ENCODE data around the gene BHLHA15.

Gene BHLHA15

GRCh38 chr7:98250789-98251188, 39.5 kb downstream of the BHLHA15 start:
- Histone ChIP-seq H2BK5ac (ENCODE audit: low read depth, low read length, poor library complexity, severe bottlenecking) (no peak overlapping the region), H3K18ac (ENCODE audit: low read depth in 1 of 2, low read length in 2 of 2) (no peak overlapping the region), H2BK15ac (ENCODE audit: low read depth, poor library complexity, severe bottlenecking) (no peak overlapping the region), H3K14ac (ENCODE audit: low read length in 2 of 2) (no peak overlapping the region), H3K27me3 (ENCODE audit: control insufficient read depth in 1 of 2, insufficient read depth in 1 of 2, low read length in 2 of 2) (no peaks in the 10 kb centered on the region), H2AK5ac (ENCODE audit: low read length, severe bottlenecking) (no peak overlapping the region), H3K4me1 (ENCODE audit: control insufficient read depth, insufficient read depth, low read depth, low read length) (peaks cover 15% of the 10 kb centered on the region), H2BK120ac (ENCODE audit: low read depth, low read length) (no peak overlapping the region), H2AFZ (ENCODE audit: low read depth, low read length) (no peak overlapping the region), H3K36me3 (ENCODE audit: control insufficient read depth in 1 of 2, insufficient read depth in 2 of 2, low read depth in 1 of 2, low read length in 2 of 2) (peaks cover 13 to 31% of the 10 kb centered on the region in 2 experiments), H3K9me3 (ENCODE audit: control insufficient read depth, low read length) (no peaks in the 10 kb centered on the region), H3K23ac (ENCODE audit: low read length in 2 of 2) (no peak overlapping the region), H3K79me1 (replicated peaks; ENCODE audit: low read length, poor library complexity, severe bottlenecking) (peaks cover 43% of the 10 kb centered on the region), H3K4me3 (ENCODE audit: insufficient read depth in 1 of 2, low read depth in 1 of 2, low read length in 2 of 2) (peak overlapping the region in 1 of 2 experiments; percentile 100), H3K4ac (ENCODE audit: low read depth in 1 of 2, low read length in 2 of 2) (no peak overlapping the region), H2BK12ac (ENCODE audit: low read length in 2 of 2) (no peak overlapping the region), H4K91ac (ENCODE audit: low read length) (no peak overlapping the region), H3K9ac (ENCODE audit: low read length) (peak overlapping the region; percentile 91), H4K8ac (ENCODE audit: low read length) (no peak overlapping the region), H3K4me2 (ENCODE audit: low read length, poor library complexity, severe bottlenecking) (peak overlapping the region; percentile 84), H3K27ac (ENCODE audit: low read length, poor library complexity, severe bottlenecking) (no peak overlapping the region)
- DNase-seq: no peak
- 89% methylated on average over 2 of the region's 3 CpGs for WGBS

GRCh38 chr7:98251231-98251600, 40.0 kb downstream of the BHLHA15 start:
- Histone ChIP-seq H3K23ac (ENCODE audit: low read length in 2 of 2) (no peak overlapping the region), H3K14ac (ENCODE audit: low read length in 2 of 2) (no peak overlapping the region), H3K4ac (ENCODE audit: low read depth in 1 of 2, low read length in 2 of 2) (no peak overlapping the region), H4K91ac (ENCODE audit: low read length) (no peak overlapping the region), H3K27me3 (ENCODE audit: control insufficient read depth in 1 of 2, insufficient read depth in 1 of 2, low read length in 2 of 2) (no peaks in the 10 kb centered on the region), H3K79me1 (replicated peaks; ENCODE audit: low read length, poor library complexity, severe bottlenecking) (peaks cover 44% of the 10 kb centered on the region), H3K4me2 (ENCODE audit: low read length, poor library complexity, severe bottlenecking) (peak overlapping the region; percentile 84), H3K18ac (ENCODE audit: low read depth in 1 of 2, low read length in 2 of 2) (no peak overlapping the region), H3K4me3 (ENCODE audit: insufficient read depth in 1 of 2, low read depth in 1 of 2, low read length in 2 of 2) (peak overlapping the region; percentile 97 to 100), H3K4me1 (ENCODE audit: control insufficient read depth, insufficient read depth, low read depth, low read length) (peaks cover 13% of the 10 kb centered on the region), H3K9ac (ENCODE audit: low read length) (peak overlapping the region; percentile 91), H3K36me3 (ENCODE audit: control insufficient read depth in 1 of 2, insufficient read depth in 2 of 2, low read depth in 1 of 2, low read length in 2 of 2) (peaks cover 11 to 28% of the 10 kb centered on the region in 2 experiments), H4K8ac (ENCODE audit: low read length) (no peak overlapping the region), H2BK12ac (ENCODE audit: low read length in 2 of 2) (no peak overlapping the region), H2BK120ac (ENCODE audit: low read depth, low read length) (no peak overlapping the region), H2BK5ac (ENCODE audit: low read depth, low read length, poor library complexity, severe bottlenecking) (no peak overlapping the region), H2AK5ac (ENCODE audit: low read length, severe bottlenecking) (no peak overlapping the region), H3K9me3 (ENCODE audit: control insufficient read depth, low read length) (no peaks in the 10 kb centered on the region), H2BK15ac (ENCODE audit: low read depth, poor library complexity, severe bottlenecking) (no peak overlapping the region), H3K27ac (ENCODE audit: low read length, poor library complexity, severe bottlenecking) (no peak overlapping the region), H2AFZ (ENCODE audit: low read depth, low read length) (peak overlapping the region; percentile 98)
- 18% methylated on average over 7 of the region's 9 CpGs for WGBS
- no peak for DNase-seq

- Histone ChIP-seq H3K4me2 (ENCODE audit: low read length, poor library complexity, severe bottlenecking) (peak within 1 kb of the TSS; percentile 84), H4K91ac (ENCODE audit: low read length) (peak within 1 kb of the TSS; percentile 59), H2BK5ac (ENCODE audit: low read depth, low read length, poor library complexity, severe bottlenecking) (no peak within 1 kb of the TSS), H3K79me1 (replicated peaks; ENCODE audit: low read length, poor library complexity, severe bottlenecking) (peaks cover 47% of the 10 kb centered on the region), H3K9ac (ENCODE audit: low read length) (peak within 1 kb of the TSS; percentile 91), H4K8ac (ENCODE audit: low read length) (peak within 1 kb of the TSS; percentile 97), H3K18ac (ENCODE audit: low read depth in 1 of 2, low read length in 2 of 2) (peak within 1 kb of the TSS in 1 of 2 experiments; percentile 96), H2AFZ (ENCODE audit: low read depth, low read length) (peak within 1 kb of the TSS; percentile 99), H3K36me3 (ENCODE audit: control insufficient read depth in 1 of 2, insufficient read depth in 2 of 2, low read depth in 1 of 2, low read length in 2 of 2) (peaks cover 17 to 30% of the 10 kb centered on the region in 2 experiments), H3K27me3 (ENCODE audit: control insufficient read depth in 1 of 2, insufficient read depth in 1 of 2, low read length in 2 of 2) (no peaks in the 10 kb centered on the region), H3K23ac (ENCODE audit: low read length in 2 of 2) (peak within 1 kb of the TSS in 1 of 2 experiments; percentile 67), H3K4me1 (ENCODE audit: control insufficient read depth, insufficient read depth, low read depth, low read length) (peaks cover 13% of the 10 kb centered on the region), H3K14ac (ENCODE audit: low read length in 2 of 2) (peak within 1 kb of the TSS in 1 of 2 experiments; percentile 89), H2BK12ac (ENCODE audit: low read length in 2 of 2) (no peak within 1 kb of the TSS), H2AK5ac (ENCODE audit: low read length, severe bottlenecking) (no peak within 1 kb of the TSS), H3K9me3 (ENCODE audit: control insufficient read depth, low read length) (no peaks in the 10 kb centered on the region), H2BK15ac (ENCODE audit: low read depth, poor library complexity, severe bottlenecking) (no peak within 1 kb of the TSS), H2BK120ac (ENCODE audit: low read depth, low read length) (no peak within 1 kb of the TSS), H3K4me3 (ENCODE audit: insufficient read depth in 1 of 2, low read depth in 1 of 2, low read length in 2 of 2) (peak within 1 kb of the TSS; percentile 97 to 100), H3K27ac (ENCODE audit: low read length, poor library complexity, severe bottlenecking) (no peak within 1 kb of the TSS), H3K4ac (ENCODE audit: low read depth in 1 of 2, low read length in 2 of 2) (peak within 1 kb of the TSS; percentile 20 to 57)
- peak; percentile 93 for DNase-seq
- WGBS: 2% methylated on average over 53 of the region's 69 CpGs
Measured at GRCh38 chr7:98251601-98252424, 40.6 kb downstream of the BHLHA15 start, which contains the start of gene TECPR1. Gene TECPR1, minus strand, starts transcription at chr7:98252232. Its CDS starts 6,086 bp downstream, at chr7:98246146.

GRCh38 chr7:98252425-98253054, 41.3 kb downstream of the BHLHA15 start:
- no peaks in the 10 kb centered on the region for H3K9me3 ChIP-seq (ENCODE audit: control insufficient read depth, low read length)
- H2BK120ac ChIP-seq (ENCODE audit: low read depth, low read length): no peak overlapping the region
- H3K36me3 ChIP-seq (ENCODE audit: control insufficient read depth in 1 of 2, insufficient read depth in 2 of 2, low read depth in 1 of 2, low read length in 2 of 2): peaks cover 22 to 27% of the 10 kb centered on the region in 2 experiments
- no peak overlapping the region for H2AK5ac ChIP-seq (ENCODE audit: low read length, severe bottlenecking)
- peak overlapping the region; percentile 52 for H3K4me2 ChIP-seq (ENCODE audit: low read length, poor library complexity, severe bottlenecking)
- no peak overlapping the region for H2BK15ac ChIP-seq (ENCODE audit: low read depth, poor library complexity, severe bottlenecking)
- H2AFZ ChIP-seq (ENCODE audit: low read depth, low read length): peak overlapping the region; percentile 99
- peak overlapping the region in 1 of 2 experiments; percentile 67 for H3K23ac ChIP-seq (ENCODE audit: low read length in 2 of 2)
- H2BK12ac ChIP-seq (ENCODE audit: low read length in 2 of 2): no peak overlapping the region
- H3K4me1 ChIP-seq (ENCODE audit: control insufficient read depth, insufficient read depth, low read depth, low read length): peaks cover 13% of the 10 kb centered on the region
- peak overlapping the region; percentile 97 to 100 for H3K4me3 ChIP-seq (ENCODE audit: insufficient read depth in 1 of 2, low read depth in 1 of 2, low read length in 2 of 2)
- peak overlapping the region in 1 of 2 experiments; percentile 57 for H3K4ac ChIP-seq (ENCODE audit: low read depth in 1 of 2, low read length in 2 of 2)
- H3K79me1 ChIP-seq (replicated peaks; ENCODE audit: low read length, poor library complexity, severe bottlenecking): peaks cover 43% of the 10 kb centered on the region
- H4K8ac ChIP-seq (ENCODE audit: low read length): peak overlapping the region; percentile 97
- H3K18ac ChIP-seq (ENCODE audit: low read depth in 1 of 2, low read length in 2 of 2): peak overlapping the region in 1 of 2 experiments; percentile 96
- DNase-seq: no peak
- H3K14ac ChIP-seq (ENCODE audit: low read length in 2 of 2): peak overlapping the region in 1 of 2 experiments; percentile 75
- peak overlapping the region; percentile 91 for H3K9ac ChIP-seq (ENCODE audit: low read length)
- no peak overlapping the region for H3K27ac ChIP-seq (ENCODE audit: low read length, poor library complexity, severe bottlenecking)
- no peak overlapping the region for H2BK5ac ChIP-seq (ENCODE audit: low read depth, low read length, poor library complexity, severe bottlenecking)
- peak overlapping the region; percentile 59 for H4K91ac ChIP-seq (ENCODE audit: low read length)
- WGBS: 33% methylated on average over 20 of the region's 32 CpGs
- H3K27me3 ChIP-seq (ENCODE audit: control insufficient read depth in 1 of 2, insufficient read depth in 1 of 2, low read length in 2 of 2): no peaks in the 10 kb centered on the region

All from mesenchymal stem cell (in vitro differentiated cells and primary cell).